Neural progenitor cell (in vitro differentiated cells): Measurements from ENCODE around the gene MT1M. TPM values are rescaled to one million over a fixed set of nuclear protein-coding genes. Genes with fewer than 3 reads are reported as not detected.
A peak's percentile ranks its signal among the peaks of the same experiment; 100 is the strongest.
"Not testable (repeated sequence)": the region's sequence is repeated elsewhere in the genome, so short reads cannot be mapped to it uniquely, and the experiment has no call there.

Experiments used
- DNase-seq: peaks from one replicate; pipeline ENCODE4 v3.0.0-alpha.2; 2016; ENCODE audit warnings: low spot score
- H2AFZ ChIP-seq: fragments of 200-600 bp; sonication (generic); replicated peaks from 2 replicates; pipeline ENCODE4 v1.6.1; 2016; ENCODE audit warnings: antibody characterized with exemption
- H3F3A ChIP-seq: fragments of 200-600 bp; sonication (generic); 2 replicates; pipeline ENCODE4 v1.6.1; 2016; ENCODE audit warnings: antibody characterized with exemption, low read depth
- H3K27ac ChIP-seq: fragments of 200-600 bp; sonication (generic); 2 replicates; pipeline ENCODE4 v1.5.1; 2016; ENCODE audit warnings: mild to moderate bottlenecking
- H3K27me3 ChIP-seq: fragments of 200-600 bp; sonication (generic); 2 replicates; pipeline ENCODE4 v1.6.1; 2016; ENCODE audit warnings: mild to moderate bottlenecking, moderate library complexity
- H3K36me3 ChIP-seq: fragments of 200-600 bp; sonication (generic); 2 replicates; pipeline ENCODE4 v1.5.1; 2016
- H3K4me1 ChIP-seq: fragments of 200-600 bp; sonication (generic); 2 replicates; pipeline ENCODE4 v1.6.1; 2016; ENCODE audit warnings: mixed run types
- H3K4me2 ChIP-seq: fragments of 200-600 bp; sonication (generic); 2 replicates; pipeline ENCODE4 v1.6.1; 2016
- H3K4me3 ChIP-seq: fragments of 200-600 bp; sonication (generic); 2 replicates; pipeline ENCODE4 v1.5.1; 2016
- H3K79me2 ChIP-seq: fragments of 200-600 bp; sonication (generic); 2 replicates; pipeline ENCODE4 v1.6.1; 2016; ENCODE audit warnings: low read depth
- H3K9ac ChIP-seq: fragments of 200-600 bp; sonication (generic); 2 replicates; pipeline ENCODE4 v1.6.1; 2016
- H3K9me3 ChIP-seq: fragments of 200-600 bp; sonication (generic); 2 replicates; pipeline ENCODE4 v1.5.1; 2016; ENCODE audit warnings: low read depth
- H4K20me1 ChIP-seq: fragments of 200-600 bp; sonication (generic); 2 replicates; pipeline ENCODE4 v1.6.1; 2016; ENCODE audit warnings: low read depth
- H3K27ac Mint-ChIP-seq: 3 replicates; pipeline ENCODE4 v1.8.0; 2021; ENCODE audit warnings: mixed read lengths
- H3K27me3 Mint-ChIP-seq: 2 replicates; pipeline ENCODE4 v1.8.0; 2022; ENCODE audit warnings: low read depth, mild to moderate bottlenecking, inconsistent platforms, moderate library complexity, mixed read lengths; ENCODE audit not compliant: insufficient read depth
- H3K36me3 Mint-ChIP-seq: 3 replicates; pipeline ENCODE4 v1.8.0; 2021; ENCODE audit warnings: mixed read lengths
- H3K4me1 Mint-ChIP-seq: 3 replicates; pipeline ENCODE4 v1.8.0; 2021; ENCODE audit warnings: mixed read lengths
- H3K4me3 Mint-ChIP-seq: 3 replicates; pipeline ENCODE4 v1.8.0; 2021; ENCODE audit warnings: mild to moderate bottlenecking, moderate library complexity, mixed read lengths
- H3K9me3 Mint-ChIP-seq: 3 replicates; pipeline ENCODE4 v1.8.0; 2020; ENCODE audit warnings: mixed read lengths
- EZH2 ChIP-seq: fragments of 200-600 bp; sonication (generic); IDR thresholded peaks from 2 replicates; pipeline ENCODE4 v1.6.1; 2017; ENCODE audit warnings: antibody characterized with exemption, mild to moderate bottlenecking, moderate library complexity
- EZH2phosphoT487 ChIP-seq: fragments of 200-600 bp; sonication (generic); IDR thresholded peaks from 2 replicates; pipeline ENCODE4 v1.6.1; 2017; ENCODE audit warnings: antibody characterized with exemption
- total RNA-seq: library from RNA; depleted of rRNA; stranded (reverse); fragments of >200 nt; gene quantifications from 2 replicates; pipeline ENCODE4 v1.2.3, GENCODE V29; 2015; ENCODE audit warnings: low replicate concordance
- TF ChIP-seq, protein P1 (sequence below): fragments of 200-600 bp; sonication (generic); IDR thresholded peaks from 2 replicates; pipeline ENCODE4 v1.5.1; 2017; ENCODE audit warnings: antibody characterized with exemption, mild to moderate bottlenecking

Gene MT1M
- total RNA-seq, 1 donor from 2014 or later: not detected

DNA sequence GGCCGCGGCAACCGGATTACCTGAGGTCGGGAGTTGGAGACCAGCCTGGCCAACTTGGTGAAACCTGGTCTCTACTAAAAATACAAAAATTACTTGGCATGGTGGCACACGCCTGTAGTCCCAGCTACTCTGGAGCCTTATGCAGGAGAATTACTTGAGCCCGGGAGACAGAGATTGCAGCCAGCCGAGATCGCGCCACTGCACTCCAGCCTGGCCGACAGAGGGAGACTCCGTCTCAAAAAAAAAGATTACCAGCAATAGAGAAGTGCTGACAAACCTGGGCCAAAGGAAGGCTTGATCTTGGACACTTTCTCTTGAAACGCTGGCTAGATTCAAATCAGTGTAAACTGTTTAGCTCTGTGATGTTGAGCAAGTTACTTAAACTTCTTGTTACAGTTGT, 41.5 kb downstream of the MT1M start:
- no peaks in the 10 kb centered on the region for H3K36me3 Mint-ChIP-seq
- H3K27me3 Mint-ChIP-seq: peaks cover 61% of the 10 kb centered on the region
- peak; percentile 52 for DNase-seq
- H3K79me2 ChIP-seq: no peaks in the 10 kb centered on the region
- no peak overlapping the region for H3K4me2 ChIP-seq
- TF ChIP-seq, protein P1, sequence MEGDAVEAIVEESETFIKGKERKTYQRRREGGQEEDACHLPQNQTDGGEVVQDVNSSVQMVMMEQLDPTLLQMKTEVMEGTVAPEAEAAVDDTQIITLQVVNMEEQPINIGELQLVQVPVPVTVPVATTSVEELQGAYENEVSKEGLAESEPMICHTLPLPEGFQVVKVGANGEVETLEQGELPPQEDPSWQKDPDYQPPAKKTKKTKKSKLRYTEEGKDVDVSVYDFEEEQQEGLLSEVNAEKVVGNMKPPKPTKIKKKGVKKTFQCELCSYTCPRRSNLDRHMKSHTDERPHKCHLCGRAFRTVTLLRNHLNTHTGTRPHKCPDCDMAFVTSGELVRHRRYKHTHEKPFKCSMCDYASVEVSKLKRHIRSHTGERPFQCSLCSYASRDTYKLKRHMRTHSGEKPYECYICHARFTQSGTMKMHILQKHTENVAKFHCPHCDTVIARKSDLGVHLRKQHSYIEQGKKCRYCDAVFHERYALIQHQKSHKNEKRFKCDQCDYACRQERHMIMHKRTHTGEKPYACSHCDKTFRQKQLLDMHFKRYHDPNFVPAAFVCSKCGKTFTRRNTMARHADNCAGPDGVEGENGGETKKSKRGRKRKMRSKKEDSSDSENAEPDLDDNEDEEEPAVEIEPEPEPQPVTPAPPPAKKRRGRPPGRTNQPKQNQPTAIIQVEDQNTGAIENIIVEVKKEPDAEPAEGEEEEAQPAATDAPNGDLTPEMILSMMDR: peak; percentile 70
- TF ChIP-seq EZH2phosphoT487: no peak
- H4K20me1 ChIP-seq: peaks cover 11% of the 10 kb centered on the region
- H3K9ac ChIP-seq: no peak overlapping the region
- no peak overlapping the region for H3K27ac ChIP-seq
- H3K9me3 Mint-ChIP-seq: no peaks in the 10 kb centered on the region
- peaks cover 13% of the 10 kb centered on the region for H3F3A ChIP-seq
- no peak overlapping the region for H3K27ac Mint-ChIP-seq
- no peak overlapping the region for H3K4me3 Mint-ChIP-seq
- H2AFZ ChIP-seq: no peak overlapping the region
- peaks cover 3% of the 10 kb centered on the region for H3K4me1 ChIP-seq
- H3K36me3 ChIP-seq: no peaks in the 10 kb centered on the region
- H3K4me1 Mint-ChIP-seq: no peaks in the 10 kb centered on the region
- H3K4me3 ChIP-seq: no peak overlapping the region
- peaks cover 100% of the 10 kb centered on the region for H3K27me3 ChIP-seq
- H3K9me3 ChIP-seq: no peaks in the 10 kb centered on the region

DNA sequence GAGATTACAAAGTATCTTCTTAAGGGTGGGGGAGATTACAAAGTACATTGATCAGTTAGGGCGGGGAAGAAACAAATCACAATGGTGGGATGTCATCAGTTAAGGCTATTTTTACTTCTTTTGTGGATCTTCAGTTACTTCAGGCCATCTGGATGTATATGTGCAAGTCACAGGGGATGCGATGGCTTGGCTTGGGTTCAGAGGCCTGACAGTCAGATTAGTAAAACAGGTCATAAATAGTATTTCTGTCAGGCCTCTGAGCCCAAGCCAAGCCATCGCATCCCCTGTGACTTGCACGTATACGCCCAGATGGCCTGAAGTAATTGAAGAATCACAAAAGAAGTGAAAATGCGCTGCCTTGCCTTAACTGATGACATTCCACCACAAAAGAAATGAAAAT, 42.1 kb downstream of the MT1M start:
- H3K79me2 ChIP-seq, H3K27ac ChIP-seq, H3K4me1 ChIP-seq, H3K9ac ChIP-seq, H3K4me3 Mint-ChIP-seq, H3K36me3 ChIP-seq, H3K27ac Mint-ChIP-seq, H3K9me3 ChIP-seq, H3K4me1 Mint-ChIP-seq, H4K20me1 ChIP-seq, DNase-seq, H3K4me2 ChIP-seq, H3K4me3 ChIP-seq, H3K36me3 Mint-ChIP-seq, H2AFZ ChIP-seq, H3K9me3 Mint-ChIP-seq: not testable (repeated sequence)
- H3F3A ChIP-seq: peaks cover 13% of the 10 kb centered on the region
- H3K27me3 Mint-ChIP-seq: peaks cover 58% of the 10 kb centered on the region
- H3K27me3 ChIP-seq: peaks cover 100% of the 10 kb centered on the region

DNA sequence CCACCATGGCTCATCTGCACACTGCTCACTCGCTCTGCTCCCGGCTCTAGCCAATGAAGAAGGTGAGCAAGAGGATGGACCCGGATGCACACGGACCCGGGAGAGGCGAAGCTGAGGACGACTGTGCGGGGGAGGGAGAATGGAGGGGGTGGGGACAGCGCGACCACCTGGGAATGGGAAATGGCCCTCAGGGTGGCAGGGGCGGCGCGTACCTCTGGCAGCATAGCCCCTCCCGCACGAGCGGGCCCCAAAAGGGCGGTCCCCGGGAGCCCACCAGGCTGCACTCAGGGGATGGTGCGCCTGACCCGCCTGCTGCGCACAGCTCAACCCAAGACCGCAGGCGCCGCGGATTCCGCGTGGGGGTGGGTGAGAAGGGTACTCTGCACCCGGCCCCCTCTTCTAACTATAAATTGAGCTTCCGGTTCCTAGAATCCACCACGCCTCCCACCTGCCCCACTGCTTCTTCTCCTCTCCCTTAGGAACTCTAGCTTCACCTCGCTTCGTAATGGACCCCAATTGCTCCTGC, 43.3 kb downstream of the MT1M start:
- no peak for DNase-seq
- Histone ChIP-seq H3K9me3 (no peaks in the 10 kb centered on the region), H3K4me1 (no peaks in the 10 kb centered on the region), H3K27ac (no peak overlapping the region), H3K9ac (no peak overlapping the region), H3K79me2 (no peaks in the 10 kb centered on the region), H3K4me3 (peak overlapping the region; percentile 45), H4K20me1 (no peaks in the 10 kb centered on the region), H3F3A (peaks cover 15% of the 10 kb centered on the region), H3K4me2 (peak overlapping the region; percentile 73), H2AFZ (no peak overlapping the region), H3K27me3 (peaks cover 99% of the 10 kb centered on the region), H3K36me3 (no peaks in the 10 kb centered on the region)
- H3K36me3 Mint-ChIP-seq: no peaks in the 10 kb centered on the region
- H3K27ac Mint-ChIP-seq: no peak overlapping the region
- peaks cover 3% of the 10 kb centered on the region for H3K4me1 Mint-ChIP-seq
- H3K4me3 Mint-ChIP-seq: peak overlapping the region; percentile 59
- peaks cover 49% of the 10 kb centered on the region for H3K27me3 Mint-ChIP-seq
- TF ChIP-seq, protein P1: no peak
- TF ChIP-seq EZH2 (peak; percentile 59), EZH2phosphoT487 (no peak)
- no peaks in the 10 kb centered on the region for H3K9me3 Mint-ChIP-seq

DNA sequence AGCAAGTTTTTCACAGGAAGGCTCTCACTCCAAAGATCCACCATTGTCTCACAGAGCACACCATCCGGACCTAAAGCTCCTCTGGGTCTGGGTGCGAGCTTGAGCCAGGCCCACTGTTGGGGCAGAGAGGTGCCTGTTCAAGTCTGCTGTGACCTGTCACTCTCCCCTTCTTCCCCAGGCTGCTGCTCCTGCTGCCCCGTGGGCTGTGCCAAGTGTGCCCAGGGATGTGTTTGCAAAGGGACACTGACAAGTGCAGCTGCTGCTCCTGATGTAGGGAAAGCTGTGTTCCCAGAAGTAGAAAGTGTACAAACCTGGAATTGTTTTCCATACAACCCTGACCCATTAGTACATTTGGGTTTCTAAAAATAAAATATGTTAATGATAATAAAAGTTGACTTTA, 45.0 kb downstream of the MT1M start:
- DNase-seq: no peak
- H3K4me3 Mint-ChIP-seq: no peak overlapping the region
- no peak for TF ChIP-seq EZH2
- TF ChIP-seq, protein P1: no peak
- TF ChIP-seq EZH2phosphoT487: no peak
- H3K27ac Mint-ChIP-seq: no peak overlapping the region
- Histone ChIP-seq H3K27ac (no peak overlapping the region), H3K79me2 (no peaks in the 10 kb centered on the region), H4K20me1 (no peaks in the 10 kb centered on the region), H3K9ac (no peak overlapping the region), H3K27me3 (peaks cover 99% of the 10 kb centered on the region), H3K4me3 (no peak overlapping the region), H3K9me3 (no peaks in the 10 kb centered on the region), H3F3A (peaks cover 18% of the 10 kb centered on the region), H3K36me3 (no peaks in the 10 kb centered on the region), H3K4me1 (peaks cover 2% of the 10 kb centered on the region), H2AFZ (no peak overlapping the region), H3K4me2 (no peak overlapping the region)
- no peaks in the 10 kb centered on the region for H3K9me3 Mint-ChIP-seq
- peaks cover 18% of the 10 kb centered on the region for H3K4me1 Mint-ChIP-seq
- peaks cover 38% of the 10 kb centered on the region for H3K27me3 Mint-ChIP-seq
- no peaks in the 10 kb centered on the region for H3K36me3 Mint-ChIP-seq
